Measurements from ENCODE around the gene PAPPA2.

Gene PAPPA2

DNA sequence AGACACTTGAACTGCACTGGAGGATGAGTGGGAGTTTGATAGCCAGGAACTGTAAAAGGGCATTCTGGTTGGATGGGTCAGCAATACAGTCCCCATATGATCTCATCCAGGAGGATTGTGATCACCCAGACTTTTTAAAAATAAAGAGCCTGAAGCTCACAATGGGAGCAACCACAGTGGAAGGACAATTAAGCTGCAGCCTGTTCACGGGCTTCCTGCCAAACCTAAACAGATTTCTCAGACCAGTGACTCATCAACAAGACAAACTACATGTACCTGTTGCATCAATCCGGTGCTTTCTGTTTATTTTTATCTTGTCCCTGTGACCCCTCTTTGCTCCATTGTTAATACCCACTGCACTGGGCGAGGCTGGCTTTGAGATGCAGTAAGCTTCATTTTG is 52.3 kb downstream of the PAPPA2 start:
- Histone ChIP-seq H3K4me3 (ENCODE audit: low read depth, low read length) (no peak overlapping the region), H3K27ac (no peak overlapping the region), H3K79me2 (no peaks in the 10 kb centered on the region), H3K9me3 (ENCODE audit: control insufficient read depth, low read length) (no peaks in the 10 kb centered on the region), H3K27me3 (ENCODE audit: control insufficient read depth, insufficient read depth, low read length) (no peaks in the 10 kb centered on the region), H3K4me1 (no peaks in the 10 kb centered on the region), H3K36me3 (ENCODE audit: control insufficient read depth, insufficient read depth, low read length) (no peaks in the 10 kb centered on the region), H2AFZ (no peak overlapping the region), H3K4me2 (ENCODE audit: low read length) (no peak overlapping the region), H3K9ac (no peak overlapping the region)
- TF ChIP-seq CTCF (IDR thresholded peaks at IDR 0.05): no peak

DNA sequence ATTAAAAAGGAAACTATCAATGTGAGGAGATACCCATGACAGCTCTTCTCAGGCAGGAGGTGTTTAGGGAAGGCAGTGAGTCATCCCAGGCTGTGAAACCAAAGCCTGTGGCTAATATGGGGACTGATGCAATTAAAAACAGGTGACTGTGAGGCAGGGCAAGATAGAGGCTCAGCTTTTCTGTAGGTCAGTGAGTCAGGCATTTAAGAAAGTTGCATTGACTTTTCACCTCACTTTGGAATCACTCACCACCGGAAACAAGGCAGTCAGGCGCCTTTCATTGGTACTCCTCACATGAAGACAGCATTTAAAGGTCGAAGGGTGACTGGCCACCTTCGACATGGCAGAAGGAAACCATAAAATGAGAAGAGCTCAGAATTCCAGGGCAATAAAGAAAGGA is 54.5 kb downstream of the PAPPA2 start:
- H3K4me1 ChIP-seq: no peaks in the 10 kb centered on the region
- H3K4me3 ChIP-seq (ENCODE audit: low read depth, low read length): no peak overlapping the region
- no peaks in the 10 kb centered on the region for H3K79me2 ChIP-seq
- no peak overlapping the region for H3K27ac ChIP-seq
- H3K27me3 ChIP-seq (ENCODE audit: control insufficient read depth, insufficient read depth, low read length): no peaks in the 10 kb centered on the region
- H3K36me3 ChIP-seq (ENCODE audit: control insufficient read depth, insufficient read depth, low read length): no peaks in the 10 kb centered on the region
- H2AFZ ChIP-seq: no peak overlapping the region
- H3K4me2 ChIP-seq (ENCODE audit: low read length): no peak overlapping the region
- no peak for TF ChIP-seq CTCF (IDR thresholded peaks at IDR 0.05)
- H3K9ac ChIP-seq: no peak overlapping the region
- H3K9me3 ChIP-seq (ENCODE audit: control insufficient read depth, low read length): no peaks in the 10 kb centered on the region

GRCh38 chr1:176521211-176521610 is 58.2 kb downstream of the PAPPA2 start:
- H3K27ac ChIP-seq: no peak overlapping the region
- H3K36me3 ChIP-seq (ENCODE audit: control insufficient read depth, insufficient read depth, low read length): no peaks in the 10 kb centered on the region
- H3K4me1 ChIP-seq: no peaks in the 10 kb centered on the region
- H3K4me2 ChIP-seq (ENCODE audit: low read length): no peak overlapping the region
- H2AFZ ChIP-seq: no peak overlapping the region
- no peaks in the 10 kb centered on the region for H3K79me2 ChIP-seq
- H3K9ac ChIP-seq: no peak overlapping the region
- no peaks in the 10 kb centered on the region for H3K27me3 ChIP-seq (ENCODE audit: control insufficient read depth, insufficient read depth, low read length)
- no peak overlapping the region for H3K4me3 ChIP-seq (ENCODE audit: low read depth, low read length)
- no peak for TF ChIP-seq CTCF (IDR thresholded peaks at IDR 0.05)
- no peaks in the 10 kb centered on the region for H3K9me3 ChIP-seq (ENCODE audit: control insufficient read depth, low read length)

- H3K9me3 ChIP-seq (ENCODE audit: control insufficient read depth, low read length): no peaks in the 10 kb centered on the region
- no peak for TF ChIP-seq CTCF (IDR thresholded peaks at IDR 0.05)
- no peaks in the 10 kb centered on the region for H3K79me2 ChIP-seq
- H3K27ac ChIP-seq: no peak overlapping the region
- H3K36me3 ChIP-seq (ENCODE audit: control insufficient read depth, insufficient read depth, low read length): no peaks in the 10 kb centered on the region
- H3K4me1 ChIP-seq: no peaks in the 10 kb centered on the region
- no peak overlapping the region for H3K9ac ChIP-seq
- H2AFZ ChIP-seq: no peak overlapping the region
- H3K4me2 ChIP-seq (ENCODE audit: low read length): no peak overlapping the region
- H3K4me3 ChIP-seq (ENCODE audit: low read depth, low read length): no peak overlapping the region
- no peaks in the 10 kb centered on the region for H3K27me3 ChIP-seq (ENCODE audit: control insufficient read depth, insufficient read depth, low read length)
Observed at GRCh38 chr1:176522310-176522845, 59.4 kb downstream of the PAPPA2 start.

- Histone ChIP-seq H3K9ac (no peak overlapping the region), H2AFZ (no peak overlapping the region), H3K4me1 (no peaks in the 10 kb centered on the region), H3K4me3 (ENCODE audit: low read depth, low read length) (no peak overlapping the region), H3K4me2 (ENCODE audit: low read length) (no peak overlapping the region), H3K27me3 (ENCODE audit: control insufficient read depth, insufficient read depth, low read length) (no peaks in the 10 kb centered on the region), H3K36me3 (ENCODE audit: control insufficient read depth, insufficient read depth, low read length) (no peaks in the 10 kb centered on the region), H3K79me2 (no peaks in the 10 kb centered on the region), H3K9me3 (ENCODE audit: control insufficient read depth, low read length) (no peaks in the 10 kb centered on the region), H3K27ac (no peak overlapping the region)
- no peak for TF ChIP-seq CTCF (IDR thresholded peaks at IDR 0.05)
Observed at GRCh38 chr1:176529395-176530090, 66.6 kb downstream of the PAPPA2 start.
